SH-SY5Y (cell line): ENCODE data around the gene TEX11.

Experiments
- GATA2 ChIP-seq: IDR thresholded peaks from 2 replicates; pipeline ENCODE4 v1.6.1; 2011; ENCODE audit warnings: mild to moderate bottlenecking, low read depth, low read length
- GATA3 ChIP-seq: IDR thresholded peaks from 2 replicates; pipeline ENCODE4 v1.6.1; 2011; ENCODE audit warnings: low read depth, mild to moderate bottlenecking, low read length, moderate library complexity

The TEX11 gene

DNA sequence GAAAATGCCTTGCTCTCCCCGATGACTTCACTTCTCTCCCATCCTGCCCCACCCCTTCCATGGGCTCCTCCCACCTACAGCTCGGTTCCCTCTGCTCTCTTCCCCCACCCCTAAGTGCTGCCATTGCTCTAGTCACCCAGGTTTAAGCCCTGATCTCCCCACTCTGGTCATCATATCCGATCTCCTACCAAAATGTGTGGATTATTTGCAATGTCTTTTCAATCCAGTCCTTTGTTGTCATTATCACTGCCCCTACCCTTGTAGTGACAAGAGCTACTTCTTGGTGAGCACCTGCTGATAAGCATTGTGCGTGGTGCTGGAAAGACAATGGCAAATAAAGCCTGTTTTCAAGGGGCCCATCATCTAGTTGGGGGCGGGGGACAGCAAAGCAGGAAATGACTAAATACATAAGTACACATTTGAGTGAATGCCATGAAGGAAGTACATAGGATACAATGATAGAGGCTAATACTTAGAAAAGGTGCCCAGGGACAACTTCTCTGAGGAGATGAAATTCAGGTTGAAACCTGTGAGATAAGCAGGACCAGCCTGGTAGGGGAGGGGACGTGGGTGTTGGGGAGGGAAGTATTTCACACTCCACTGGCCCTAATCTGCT is 400.1 kb downstream of the TEX11 start:
- TF ChIP-seq GATA2 (no peak), GATA3 (no peak)

DNA sequence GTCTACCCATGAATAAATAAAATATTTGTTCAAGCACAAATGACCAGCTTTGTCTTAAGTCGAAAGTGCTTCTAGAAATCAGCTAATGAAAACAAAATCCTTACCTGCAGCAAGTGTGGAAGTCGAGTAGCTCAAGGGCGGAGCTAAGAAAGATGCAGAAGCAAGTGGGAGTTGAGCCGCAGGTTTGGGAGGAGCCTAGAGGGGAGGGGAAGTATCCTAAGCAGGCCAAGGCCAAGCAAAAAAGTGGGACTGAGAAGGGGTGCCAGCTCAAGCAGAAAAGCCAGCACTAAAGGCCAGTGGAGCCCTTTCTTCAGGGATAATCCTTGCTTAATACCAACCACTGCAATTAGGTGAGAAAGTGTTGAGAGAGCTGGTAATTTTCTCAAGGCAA is 403.1 kb downstream of the TEX11 start:
- TF ChIP-seq GATA3: no peak
- no peak for TF ChIP-seq GATA2

DNA sequence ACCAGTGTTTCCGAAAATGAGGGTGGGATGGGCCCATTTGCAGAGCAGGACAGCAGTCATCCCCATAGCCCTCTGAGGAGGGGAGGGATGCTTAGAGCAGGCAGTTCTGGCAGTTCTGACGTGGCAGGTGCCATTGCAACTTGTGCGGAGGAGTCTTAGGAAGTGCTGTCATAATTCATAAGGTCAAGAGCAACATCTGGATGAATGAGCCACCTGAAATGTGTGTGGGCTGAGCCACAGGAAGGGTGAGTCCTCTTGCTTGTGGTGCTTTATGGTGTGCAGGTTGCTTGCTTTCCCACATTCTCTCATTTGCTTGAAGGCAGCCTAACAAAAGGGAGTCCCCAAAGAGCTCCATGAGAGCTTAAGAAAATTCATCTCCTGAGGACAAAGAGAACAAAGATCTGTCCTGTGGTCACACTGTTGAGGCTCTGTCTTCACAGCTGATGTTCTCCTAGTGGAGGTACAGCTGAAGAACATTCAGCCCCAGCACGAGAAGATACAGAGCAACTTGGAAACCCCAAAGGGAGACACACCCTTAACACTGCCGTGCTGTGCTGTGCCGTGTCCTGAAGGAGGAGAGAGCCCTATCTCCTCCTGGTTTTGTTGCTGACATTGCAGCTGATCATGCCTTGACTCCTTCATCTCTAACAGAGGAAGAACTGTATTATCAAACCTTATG is 403.6 kb downstream of the TEX11 start:
- TF ChIP-seq GATA2 (no peak), GATA3 (no peak)

DNA sequence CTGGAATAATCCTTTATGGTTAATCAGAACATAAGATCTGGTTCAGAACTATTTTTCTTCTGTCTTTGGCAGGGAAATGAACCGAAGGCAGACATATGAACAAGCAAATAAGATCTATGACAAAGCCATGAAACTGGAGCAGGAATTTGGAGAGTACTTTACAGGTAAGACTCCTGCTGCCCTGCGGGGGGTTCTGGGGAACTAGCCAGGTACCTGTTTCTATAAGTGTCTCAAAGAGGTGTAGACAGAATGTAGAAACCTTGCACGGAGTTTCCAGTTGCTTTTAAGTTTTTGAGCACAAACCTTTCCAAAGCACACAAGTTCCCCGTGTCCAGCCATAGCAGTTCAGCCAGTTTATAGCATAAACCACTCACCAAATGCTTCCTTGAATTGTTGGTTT is 407.7 kb downstream of the TEX11 start:
- TF ChIP-seq GATA2 (no peak), GATA3 (no peak)

DNA sequence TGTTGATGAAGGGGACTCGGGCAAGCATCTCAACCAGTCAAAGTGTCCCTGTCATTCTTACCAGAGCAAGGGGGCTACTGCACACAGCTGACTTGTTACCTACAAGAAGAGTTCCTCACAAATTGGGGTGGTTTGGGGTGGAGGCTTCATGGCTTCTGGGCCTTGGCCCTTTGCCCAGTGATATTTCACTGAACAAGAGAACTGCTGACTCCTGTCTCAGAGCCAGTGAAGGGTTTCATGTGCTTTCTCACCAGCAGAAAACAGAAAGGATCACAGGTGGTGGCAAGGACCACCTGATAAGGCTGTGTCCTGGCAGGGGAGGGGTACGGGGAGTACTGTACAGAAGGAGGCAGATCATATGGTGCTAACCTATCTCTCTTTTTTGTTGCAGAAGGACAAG is 410.4 kb downstream of the TEX11 start:
- no peak for TF ChIP-seq GATA3

DNA sequence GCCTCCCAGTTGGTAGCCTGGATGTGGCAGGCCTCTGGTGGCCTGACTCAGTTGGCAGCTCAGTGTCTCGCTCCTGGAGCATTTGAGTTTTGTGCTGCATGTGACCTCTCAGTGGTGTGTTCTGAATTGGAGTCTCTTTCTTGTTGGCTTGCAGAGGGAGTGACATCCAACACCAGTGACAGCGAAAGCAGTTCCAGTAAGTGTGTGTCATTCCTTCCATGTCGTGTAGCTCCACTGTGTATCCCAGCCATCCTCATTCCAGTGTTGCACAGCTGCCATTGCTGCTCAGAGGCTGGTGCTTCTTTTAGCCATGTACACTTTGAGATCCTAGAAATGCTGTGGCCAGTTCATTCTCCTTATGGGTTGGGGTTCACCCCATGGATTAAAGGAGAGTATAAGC is 411.5 kb downstream of the TEX11 start:
- TF ChIP-seq GATA3 (no peak), GATA2 (no peak)

DNA sequence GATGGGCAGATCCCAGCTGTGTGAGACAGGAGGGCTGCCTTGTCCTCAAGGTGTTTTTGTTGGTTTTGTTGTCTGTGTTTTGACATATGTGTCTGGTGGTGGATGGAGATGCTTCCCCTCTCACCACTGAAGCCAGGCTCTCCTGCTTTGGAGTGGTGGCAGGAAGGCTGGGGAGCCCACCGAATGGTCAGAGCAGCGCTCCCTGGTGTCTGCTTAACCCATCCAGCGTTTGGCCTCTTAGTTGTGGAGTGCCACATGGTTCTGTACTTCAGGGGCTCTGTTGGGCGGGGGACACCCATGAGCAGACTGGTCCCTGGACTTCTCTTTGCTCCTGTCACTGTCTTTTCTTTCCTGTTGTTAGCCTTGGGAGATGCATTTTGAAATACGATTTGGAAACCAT is 412.0 kb downstream of the TEX11 start:
- TF ChIP-seq GATA3: no peak
- no peak for TF ChIP-seq GATA2

DNA sequence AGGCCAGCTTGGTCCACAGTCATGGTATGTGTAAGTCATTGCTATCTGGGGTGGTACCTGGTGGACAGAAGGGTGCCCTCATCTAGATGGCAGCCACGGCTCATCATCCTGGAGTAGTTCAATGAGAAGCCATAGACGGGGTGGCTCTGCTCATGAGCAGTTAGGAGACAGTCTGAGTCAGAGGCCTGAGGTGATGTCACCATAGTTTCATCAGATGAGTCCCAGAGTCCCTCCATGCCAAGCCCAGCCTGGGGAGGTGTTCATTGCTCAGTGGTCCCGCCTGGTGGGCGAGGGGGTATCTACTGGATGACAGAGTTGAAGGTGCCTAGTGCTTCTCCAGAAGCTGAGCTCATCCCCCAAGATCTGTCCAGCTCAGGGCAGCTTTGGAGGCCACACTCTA is 414.1 kb downstream of the TEX11 start:
- no peak for TF ChIP-seq GATA3
- no peak for TF ChIP-seq GATA2

DNA sequence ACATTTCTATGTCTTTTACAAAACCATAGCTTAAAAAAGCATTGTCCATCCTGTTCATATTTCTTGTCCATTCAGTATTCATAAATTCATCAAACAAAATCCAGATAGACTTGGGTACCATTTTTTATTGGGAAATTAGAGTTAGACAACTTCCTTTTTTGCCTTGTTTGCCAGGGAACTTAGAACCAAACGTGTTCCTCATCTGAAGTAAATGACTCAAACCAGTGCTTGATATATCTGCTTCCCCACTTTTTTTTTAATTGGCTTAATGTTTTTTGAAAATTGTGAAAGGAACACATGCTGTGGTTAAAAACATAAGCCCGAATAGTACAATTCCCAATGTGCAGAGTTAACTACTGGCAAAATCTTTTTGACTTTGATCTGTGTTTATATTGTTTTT is 419.7 kb downstream of the TEX11 start:
- TF ChIP-seq GATA3: no peak
- TF ChIP-seq GATA2: no peak

DNA sequence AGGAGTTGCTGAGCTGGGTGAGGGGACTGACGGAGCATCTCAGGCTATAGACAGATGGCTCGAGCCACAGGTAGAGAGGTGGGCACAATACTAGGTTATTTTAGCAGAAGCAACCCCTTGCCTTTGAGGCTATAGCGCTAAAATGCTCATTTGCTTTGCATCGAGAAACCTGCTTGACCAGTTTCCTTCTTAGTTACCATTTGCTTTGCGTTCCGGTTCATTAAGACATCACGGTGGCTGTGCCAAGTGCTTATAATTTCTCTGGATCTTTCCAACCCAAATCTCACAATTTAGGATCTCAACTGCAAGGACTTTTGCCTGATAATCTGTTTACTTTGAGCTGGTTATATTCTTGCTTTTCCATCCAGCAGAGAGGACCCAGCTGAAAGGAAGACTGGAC is 423.0 kb downstream of the TEX11 start:
- TF ChIP-seq GATA2 (no peak), GATA3 (no peak)

DNA sequence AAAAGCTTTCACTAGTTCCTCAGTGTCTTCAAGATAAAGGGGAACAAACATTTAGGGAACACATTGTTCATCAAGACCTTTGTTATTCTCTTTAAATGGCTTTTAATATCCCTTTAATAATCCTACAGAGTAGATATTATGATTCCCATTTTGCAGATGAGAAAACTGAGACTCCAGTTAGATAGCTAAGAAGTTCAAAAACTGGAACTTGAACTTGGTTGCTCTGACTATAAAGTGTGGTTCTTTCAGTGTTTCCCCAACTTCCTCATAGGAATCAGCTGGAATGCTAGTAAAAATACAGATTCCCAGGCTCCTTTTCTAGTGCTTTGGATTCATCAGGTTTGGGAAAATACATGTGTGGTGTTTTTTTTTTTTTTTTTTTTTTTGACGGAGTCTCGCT is 426.2 kb downstream of the TEX11 start:
- TF ChIP-seq GATA3: no peak
- TF ChIP-seq GATA2: no peak

DNA sequence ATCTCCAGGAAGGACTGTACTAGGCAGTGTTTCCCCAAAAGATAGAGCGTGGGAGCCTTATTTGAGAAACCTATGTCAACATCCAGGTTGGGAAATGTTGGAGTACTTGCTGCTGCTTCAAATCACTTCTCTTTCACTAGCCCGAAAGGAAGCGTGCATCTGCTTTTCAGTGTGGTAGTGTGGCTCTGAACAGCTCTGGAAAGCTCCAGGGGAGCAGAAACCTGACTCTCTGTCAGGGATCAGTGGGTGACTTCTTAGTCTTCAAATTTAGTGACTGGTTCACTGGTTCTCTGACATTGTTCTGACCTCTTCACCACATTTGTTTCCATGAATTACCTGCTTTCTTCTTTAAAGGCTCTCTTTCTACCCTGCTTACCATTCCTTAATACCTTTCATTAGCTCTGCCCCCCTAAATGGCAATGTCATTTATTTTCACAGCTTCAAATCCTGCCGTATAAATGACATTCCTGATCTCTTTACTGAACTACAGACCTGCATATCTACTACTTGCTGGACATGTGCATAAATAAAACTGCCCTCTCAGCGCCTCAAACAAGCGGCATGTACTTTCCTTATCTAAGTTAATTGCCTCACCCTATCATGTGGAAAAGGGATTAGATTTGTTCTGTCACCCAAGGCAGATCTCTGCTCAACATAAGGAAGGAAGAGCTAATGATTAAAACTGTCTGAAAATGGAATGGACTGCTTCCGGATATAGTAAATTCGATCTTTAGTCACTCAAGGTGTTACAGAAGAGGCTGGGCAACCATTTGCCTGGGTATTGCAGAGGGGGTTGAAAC is 426.8 kb downstream of the TEX11 start:
- TF ChIP-seq GATA3 (no peak), GATA2 (no peak)

DNA sequence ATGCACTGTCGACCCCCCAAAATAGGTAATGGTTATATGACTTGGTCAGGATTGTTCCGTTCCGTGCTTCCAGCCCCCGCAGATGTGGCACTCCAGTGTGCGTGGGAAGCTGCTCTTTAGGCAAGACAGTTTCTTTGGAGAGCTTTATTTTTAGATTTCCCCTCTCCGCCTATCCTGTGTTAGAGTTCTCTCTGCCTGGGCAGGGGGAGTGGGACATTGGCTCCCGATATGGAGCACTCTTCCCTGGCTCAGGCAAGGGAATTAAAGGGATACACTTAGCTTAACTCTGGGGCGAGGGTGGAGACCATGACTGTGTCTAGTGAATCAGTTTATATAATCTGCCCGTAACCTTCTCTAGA is 427.9 kb downstream of the TEX11 start:
- TF ChIP-seq GATA2 (no peak), GATA3 (no peak)

DNA sequence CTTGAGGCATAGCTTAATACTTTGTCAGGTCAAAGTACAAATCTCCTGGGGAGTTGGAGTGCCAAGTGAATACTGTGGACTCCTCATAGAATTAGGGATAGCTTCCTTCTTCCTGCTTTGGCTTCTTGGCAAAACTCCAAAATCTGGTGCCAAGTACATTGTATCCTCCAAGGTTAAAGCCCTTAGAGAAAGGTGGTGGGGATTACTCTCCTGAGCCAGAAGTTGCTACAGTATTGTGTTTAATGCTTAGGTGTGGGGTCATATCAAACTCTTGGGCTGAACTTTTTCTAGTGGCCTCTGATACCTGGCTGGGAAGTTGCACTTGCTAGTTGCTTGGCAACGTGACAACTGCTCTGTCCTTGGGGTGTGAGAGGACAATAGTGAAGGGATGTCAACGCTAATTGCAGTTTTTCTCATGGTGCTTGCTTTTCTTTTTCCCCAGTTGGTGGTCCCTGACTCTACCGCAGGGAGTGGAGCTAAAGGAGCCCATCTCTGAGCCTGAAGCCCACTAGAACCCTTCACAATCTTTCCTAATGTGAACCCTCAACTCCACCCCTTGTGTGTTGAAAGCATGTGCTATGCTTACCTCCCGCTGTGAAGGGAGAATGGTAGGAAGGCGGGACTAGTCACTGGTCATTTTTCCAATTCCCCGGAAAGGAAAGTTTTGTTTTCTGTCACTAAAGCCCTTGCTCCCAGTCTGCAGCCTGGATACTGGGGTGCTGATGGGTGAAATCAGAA is 428.4 kb downstream of the TEX11 start:
- TF ChIP-seq GATA2 (no peak), GATA3 (no peak)

DNA sequence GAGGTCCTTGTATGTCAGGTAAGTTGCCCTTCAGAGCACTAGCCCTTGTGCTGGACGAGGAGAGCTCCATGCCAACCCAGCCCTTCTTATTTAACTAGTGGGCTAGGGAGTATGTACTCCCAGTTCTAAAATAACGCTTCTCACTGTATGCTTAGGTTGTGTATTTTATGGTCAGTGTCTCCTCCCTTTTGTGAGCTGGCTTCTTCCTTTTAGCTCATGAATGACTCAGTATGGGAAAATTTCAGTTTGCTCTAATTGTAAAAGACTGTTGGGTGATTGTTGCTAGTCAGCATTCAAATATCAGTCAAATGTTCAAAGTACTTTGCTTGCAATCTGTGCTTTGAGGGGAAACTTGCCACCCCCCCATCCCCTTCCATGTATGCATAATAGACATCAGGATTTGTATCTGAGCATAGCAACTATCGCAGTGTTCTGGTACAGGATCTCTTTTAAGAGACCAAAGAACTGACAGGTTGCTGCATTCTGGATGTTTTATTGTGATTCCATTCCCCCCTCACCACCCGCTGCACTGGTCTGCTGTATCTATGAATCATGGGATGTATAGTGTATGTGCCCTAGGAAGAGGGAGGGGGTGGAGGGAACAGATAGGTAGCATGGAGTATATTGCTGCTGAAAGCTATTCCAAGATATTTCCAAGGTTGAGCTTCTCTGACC is 429.1 kb downstream of the TEX11 start:
- TF ChIP-seq GATA2: no peak
- no peak for TF ChIP-seq GATA3
